DND-41 (cell line): ENCODE results near the gene GLRA3.

ENCODE experiments used
- EZH2 ChIP-seq: IDR thresholded peaks from 3 replicates; pipeline ENCODE4 v1.6.1; 2012; ENCODE audit warnings: borderline replicate concordance, low read depth, mild to moderate bottlenecking, moderate library complexity, low read length, inconsistent platforms; ENCODE audit not compliant: severe bottlenecking
- TF ChIP-seq, protein P1 (sequence below): IDR thresholded peaks from 2 replicates; pipeline ENCODE4 v1.5.1; 2012; ENCODE audit warnings: borderline replicate concordance, low read length, moderate library complexity, mild to moderate bottlenecking; ENCODE audit not compliant: poor library complexity, severe bottlenecking; ENCODE audit errors: extremely low read depth

DNA sequence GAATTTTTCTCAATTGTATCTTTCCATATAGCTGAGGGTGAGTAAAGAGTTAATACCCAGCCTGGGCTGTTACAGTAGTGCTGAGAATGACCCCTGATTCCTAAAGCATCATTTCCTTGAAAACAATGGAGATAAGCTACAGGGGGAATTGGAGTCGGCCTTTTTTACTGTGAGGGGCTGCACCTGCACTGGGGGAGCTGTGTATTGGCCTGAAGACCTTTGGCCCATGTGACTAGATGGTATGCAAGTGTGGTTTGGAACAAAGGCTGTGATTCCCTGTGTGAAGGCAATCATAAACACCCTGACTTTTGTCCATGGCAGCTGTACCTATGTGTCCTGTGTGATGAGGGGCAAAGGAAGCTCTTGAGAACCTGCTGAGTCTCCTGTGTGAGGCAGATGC lies 182.7 kb downstream of the GLRA3 start:
- TF ChIP-seq, protein P1, sequence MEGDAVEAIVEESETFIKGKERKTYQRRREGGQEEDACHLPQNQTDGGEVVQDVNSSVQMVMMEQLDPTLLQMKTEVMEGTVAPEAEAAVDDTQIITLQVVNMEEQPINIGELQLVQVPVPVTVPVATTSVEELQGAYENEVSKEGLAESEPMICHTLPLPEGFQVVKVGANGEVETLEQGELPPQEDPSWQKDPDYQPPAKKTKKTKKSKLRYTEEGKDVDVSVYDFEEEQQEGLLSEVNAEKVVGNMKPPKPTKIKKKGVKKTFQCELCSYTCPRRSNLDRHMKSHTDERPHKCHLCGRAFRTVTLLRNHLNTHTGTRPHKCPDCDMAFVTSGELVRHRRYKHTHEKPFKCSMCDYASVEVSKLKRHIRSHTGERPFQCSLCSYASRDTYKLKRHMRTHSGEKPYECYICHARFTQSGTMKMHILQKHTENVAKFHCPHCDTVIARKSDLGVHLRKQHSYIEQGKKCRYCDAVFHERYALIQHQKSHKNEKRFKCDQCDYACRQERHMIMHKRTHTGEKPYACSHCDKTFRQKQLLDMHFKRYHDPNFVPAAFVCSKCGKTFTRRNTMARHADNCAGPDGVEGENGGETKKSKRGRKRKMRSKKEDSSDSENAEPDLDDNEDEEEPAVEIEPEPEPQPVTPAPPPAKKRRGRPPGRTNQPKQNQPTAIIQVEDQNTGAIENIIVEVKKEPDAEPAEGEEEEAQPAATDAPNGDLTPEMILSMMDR: no peak
- no peak for TF ChIP-seq EZH2
